ENCODE data around the gene E2F8.

The E2F8 gene

DNA sequence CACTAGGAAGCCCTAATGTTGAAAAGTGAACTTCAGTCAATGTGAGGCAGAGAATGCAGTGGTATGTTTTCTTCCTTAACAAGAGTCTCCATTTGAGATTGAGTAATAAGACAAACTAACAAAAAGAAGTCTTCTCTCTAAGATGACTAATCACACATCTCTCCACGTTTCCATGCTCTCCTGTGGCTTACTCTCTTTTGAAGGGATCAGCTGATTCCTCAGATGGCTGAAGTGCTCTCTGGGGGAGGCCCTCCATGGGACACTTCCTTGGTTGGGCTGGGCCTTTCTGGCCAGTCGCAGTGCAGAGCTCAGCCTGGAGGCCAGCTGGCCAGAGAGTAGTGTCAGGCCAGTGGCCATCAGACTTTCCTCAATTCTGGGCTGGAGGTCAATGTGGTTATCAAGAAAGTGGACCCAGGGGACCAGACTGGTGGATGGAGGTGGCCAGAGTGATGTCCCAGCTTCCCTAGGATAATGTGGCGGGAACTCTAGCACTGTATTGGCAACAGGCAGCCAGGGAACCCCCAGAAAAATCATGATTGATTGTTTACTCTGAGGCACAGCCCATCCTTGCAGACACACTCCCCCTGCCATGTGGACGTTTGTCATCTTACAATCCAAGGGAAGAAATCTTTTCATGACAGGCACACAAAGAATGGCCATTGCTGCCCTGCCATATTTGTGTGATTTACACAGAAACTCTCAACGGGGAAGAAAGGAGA lies 53.5 kb downstream of the E2F8 start:
- no peak for DNase-seq (ENCODE audit: low read depth in 1 of 2, low spot score in 1 of 2)

DNA sequence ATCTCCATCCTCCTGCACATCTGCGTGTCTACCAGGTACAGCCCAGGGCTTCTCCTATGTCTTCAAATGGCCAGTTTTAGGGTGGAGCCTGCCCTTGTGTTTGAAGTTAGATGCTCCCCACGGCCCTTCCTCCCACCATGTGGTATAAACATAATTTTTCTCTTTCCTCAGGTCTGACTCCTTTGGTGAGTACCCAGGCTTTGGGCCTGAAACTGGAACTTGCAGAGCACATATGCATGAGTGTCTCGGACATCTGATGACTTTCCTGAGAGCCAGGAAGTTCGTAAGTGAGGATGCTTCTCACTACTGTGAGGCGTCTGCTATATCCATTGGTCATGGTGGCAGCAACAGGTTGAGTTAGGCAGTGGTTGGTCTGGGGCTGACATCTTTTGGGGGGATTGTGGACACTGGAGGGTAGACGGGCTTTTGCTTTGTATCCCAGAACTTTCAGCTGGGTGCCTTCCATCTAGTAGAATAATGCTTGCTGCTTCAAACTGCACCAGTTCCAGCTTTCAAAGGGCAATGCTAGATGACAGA lies 55.2 kb downstream of the E2F8 start:
- no peak for DNase-seq (ENCODE audit: low read depth in 1 of 2, low spot score in 1 of 2)

DNA sequence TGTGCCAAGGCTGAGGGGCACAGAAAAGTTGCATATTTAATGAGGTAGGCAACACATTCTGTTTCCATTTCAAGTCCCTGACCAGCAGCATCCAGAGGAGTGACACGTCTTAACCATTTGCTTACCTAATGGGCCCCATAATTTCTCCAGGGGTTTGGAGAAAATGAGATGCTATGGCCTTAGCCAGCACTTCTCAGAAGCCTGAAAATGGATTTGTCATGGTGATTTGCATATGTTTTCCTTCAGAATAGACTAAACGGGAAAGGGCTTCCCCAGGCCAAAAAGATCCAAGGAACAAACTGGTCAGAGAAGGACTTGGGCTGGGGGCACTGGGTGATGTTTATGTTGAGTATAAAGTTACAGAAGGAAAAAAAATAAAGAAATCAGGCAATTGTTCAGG lies 55.7 kb downstream of the E2F8 start:
- DNase-seq (ENCODE audit: low read depth in 1 of 2, low spot score in 1 of 2): no peak

DNA sequence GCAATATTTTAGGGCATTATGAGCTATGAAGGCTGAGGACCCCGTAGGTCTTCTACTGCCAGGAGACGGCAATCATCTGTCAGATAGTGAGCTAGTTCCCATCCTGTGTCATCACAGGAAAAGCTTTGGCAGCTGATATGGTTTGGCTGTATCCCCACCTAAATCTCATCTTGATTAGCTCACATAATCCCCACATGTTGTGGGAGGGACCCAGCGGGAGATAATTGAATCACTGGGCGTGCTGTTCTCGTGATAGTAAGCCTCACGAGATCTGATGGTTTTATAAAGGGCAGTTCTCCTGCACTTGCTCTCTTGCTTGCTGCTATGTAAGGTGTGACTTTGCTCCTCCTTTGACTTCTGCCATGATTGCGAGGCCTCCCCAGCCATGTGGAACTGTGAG lies 57.1 kb downstream of the E2F8 start:
- DNase-seq (ENCODE audit: low read depth in 1 of 2, low spot score in 1 of 2): no peak

DNA sequence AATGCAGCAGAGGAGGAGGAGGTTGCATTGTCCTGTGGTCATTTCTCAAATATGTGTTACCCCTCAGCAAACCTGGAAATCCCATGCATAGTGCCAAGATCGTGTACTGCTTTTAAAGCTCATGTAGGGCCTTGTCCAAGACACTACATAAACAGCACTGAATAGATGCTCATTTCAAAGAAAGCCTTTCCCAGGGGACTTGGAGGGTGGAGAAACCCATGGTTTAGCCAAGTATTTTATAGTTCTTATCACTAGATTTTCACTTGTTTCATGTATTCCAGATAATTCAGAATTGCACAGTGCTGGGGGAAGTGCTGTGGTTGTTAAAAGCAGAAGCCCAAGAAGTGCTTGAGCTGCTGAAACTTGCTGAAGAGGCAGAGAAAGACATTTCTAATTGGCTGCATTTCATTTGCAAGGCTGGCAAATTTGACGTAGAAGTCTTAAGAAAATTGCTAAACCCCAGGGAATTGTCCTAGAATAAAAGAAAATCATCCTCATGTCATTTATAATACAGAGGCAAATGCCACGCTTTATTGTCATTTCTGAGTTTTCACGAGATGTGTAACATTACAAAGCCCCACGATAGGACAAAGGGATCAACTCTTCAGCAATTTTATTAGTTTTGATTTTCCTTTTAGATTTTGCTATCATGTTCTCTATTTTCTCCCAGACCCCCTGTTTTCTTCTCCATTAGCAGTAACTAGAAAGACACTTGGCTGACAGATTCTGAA lies 59.0 kb downstream of the E2F8 start:
- no peak for DNase-seq (ENCODE audit: low read depth in 1 of 2, low spot score in 1 of 2)

DNA sequence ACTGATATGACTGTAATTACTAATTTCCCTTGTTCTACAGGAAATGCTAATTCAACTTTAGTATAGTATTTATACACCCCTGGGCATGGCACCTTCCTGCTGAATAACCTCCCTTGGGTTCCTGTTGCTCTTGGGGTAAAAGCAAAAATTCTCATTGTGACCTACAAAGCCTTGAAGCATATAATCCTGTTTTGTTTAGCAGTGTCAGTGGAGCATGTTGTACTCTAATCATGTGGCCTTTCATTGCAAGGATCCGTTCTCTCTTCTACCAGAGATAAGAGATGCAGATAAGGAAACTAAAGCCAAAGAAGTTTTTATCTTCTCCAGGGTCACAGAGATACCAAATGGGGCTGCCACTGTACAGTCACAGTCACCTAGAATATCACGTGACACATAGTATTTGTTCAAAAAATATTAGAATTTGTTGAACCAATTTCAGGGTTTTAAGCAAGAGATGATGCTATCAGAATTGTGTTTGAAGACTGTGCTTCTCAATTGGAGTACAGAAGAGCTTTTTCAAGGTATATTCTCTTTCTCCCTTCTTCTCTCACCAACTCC lies 64.0 kb downstream of the E2F8 start:
- DNase-seq (ENCODE audit: low read depth in 1 of 2, low spot score in 1 of 2): no peak

Data from activated T-helper 1 cell treated with anti-CD3 and anti-CD28 coated beads, Interleukin-2, amount 50 U/mL, for 16 hours (primary cell).